Chondrocyte (in vitro differentiated cells): ENCODE measurements around the gene USP7. TPM values are rescaled to one million over a fixed set of nuclear protein-coding genes. Genes with fewer than 3 reads are reported as not detected.
A peak's percentile ranks its signal among the peaks of the same experiment; 100 is the strongest.

Experiments used
- DNase-seq: peaks from one replicate; pipeline ENCODE4 v3.0.0; 2021; ENCODE audit warnings: mixed read lengths, low spot score
- H3K27ac Mint-ChIP-seq: one replicate; pipeline ENCODE4 v1.8.0; 2021; ENCODE audit warnings: mild to moderate bottlenecking, moderate library complexity, mixed read lengths; ENCODE audit not compliant: unreplicated experiment
- H3K27me3 Mint-ChIP-seq: 2 replicates; pipeline ENCODE4 v1.8.0; 2021; ENCODE audit warnings: low read depth, mixed read lengths
- H3K36me3 Mint-ChIP-seq: 2 replicates; pipeline ENCODE4 v1.8.0; 2021; ENCODE audit warnings: low read depth, mixed read lengths
- H3K4me1 Mint-ChIP-seq: 2 replicates; pipeline ENCODE4 v1.8.0; 2021; ENCODE audit warnings: low read depth, mild to moderate bottlenecking, mixed read lengths
- H3K4me3 Mint-ChIP-seq: one replicate; pipeline ENCODE4 v1.8.0; 2021; ENCODE audit warnings: mild to moderate bottlenecking, moderate library complexity, mixed read lengths; ENCODE audit not compliant: unreplicated experiment
- H3K9me3 Mint-ChIP-seq: 2 replicates; pipeline ENCODE4 v1.8.0; 2021; ENCODE audit warnings: low read depth, mixed read lengths
- total RNA-seq: library from RNA; stranded (reverse); gene quantifications from 3 replicates; pipeline ENCODE4 v1.2.1, GENCODE V29; 2021
- TF ChIP-seq, protein P1 (sequence below): fragments of 200-600 bp; sonication (generic); IDR thresholded peaks from 2 replicates; pipeline ENCODE4 v1.5.0; 2021; ENCODE audit warnings: antibody characterized with exemption, mild to moderate bottlenecking, moderate library complexity

The USP7 gene
- total RNA-seq, 1 donor from 2014 or later, result 90.6 TPM

DNA sequence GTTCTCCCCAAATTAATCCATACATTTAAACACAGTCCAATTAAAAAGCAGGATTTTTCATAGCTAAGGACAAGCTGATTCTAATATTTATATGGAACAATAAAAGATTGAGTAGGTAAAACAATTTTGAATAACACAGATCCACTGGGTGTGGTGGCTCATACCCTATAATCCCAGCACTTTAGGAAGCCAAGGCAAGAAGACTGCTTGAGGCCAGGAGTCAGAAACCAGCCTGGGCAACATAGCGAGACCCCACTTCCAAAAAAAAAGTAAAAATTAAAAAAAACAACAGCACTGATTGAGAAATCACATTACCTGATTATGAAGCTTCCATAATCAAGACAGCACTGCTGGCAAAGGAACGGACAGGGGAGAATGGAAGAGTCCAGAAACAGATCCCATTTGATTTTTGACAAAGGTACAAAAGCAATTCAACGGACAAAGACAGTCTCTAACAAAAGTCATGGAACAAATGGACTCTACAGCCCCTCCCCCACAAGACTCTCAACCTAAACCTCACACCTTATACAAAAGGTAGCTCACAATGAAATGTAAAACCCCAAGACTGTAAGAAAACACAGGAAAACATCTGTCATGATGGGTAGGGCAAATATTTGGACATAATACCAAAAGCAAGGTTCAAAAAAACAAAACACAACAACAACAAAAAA lies 17.9 kb downstream of the USP7 start:
- TF ChIP-seq, protein P1, sequence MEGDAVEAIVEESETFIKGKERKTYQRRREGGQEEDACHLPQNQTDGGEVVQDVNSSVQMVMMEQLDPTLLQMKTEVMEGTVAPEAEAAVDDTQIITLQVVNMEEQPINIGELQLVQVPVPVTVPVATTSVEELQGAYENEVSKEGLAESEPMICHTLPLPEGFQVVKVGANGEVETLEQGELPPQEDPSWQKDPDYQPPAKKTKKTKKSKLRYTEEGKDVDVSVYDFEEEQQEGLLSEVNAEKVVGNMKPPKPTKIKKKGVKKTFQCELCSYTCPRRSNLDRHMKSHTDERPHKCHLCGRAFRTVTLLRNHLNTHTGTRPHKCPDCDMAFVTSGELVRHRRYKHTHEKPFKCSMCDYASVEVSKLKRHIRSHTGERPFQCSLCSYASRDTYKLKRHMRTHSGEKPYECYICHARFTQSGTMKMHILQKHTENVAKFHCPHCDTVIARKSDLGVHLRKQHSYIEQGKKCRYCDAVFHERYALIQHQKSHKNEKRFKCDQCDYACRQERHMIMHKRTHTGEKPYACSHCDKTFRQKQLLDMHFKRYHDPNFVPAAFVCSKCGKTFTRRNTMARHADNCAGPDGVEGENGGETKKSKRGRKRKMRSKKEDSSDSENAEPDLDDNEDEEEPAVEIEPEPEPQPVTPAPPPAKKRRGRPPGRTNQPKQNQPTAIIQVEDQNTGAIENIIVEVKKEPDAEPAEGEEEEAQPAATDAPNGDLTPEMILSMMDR, result no peak
- Mint-ChIP-seq H3K9me3 (no peaks in the 10 kb centered on the region), H3K27ac (no peak overlapping the region), H3K4me1 (peaks cover 53% of the 10 kb centered on the region), H3K27me3 (no peaks in the 10 kb centered on the region), H3K36me3 (no peaks in the 10 kb centered on the region), H3K4me3 (no peak overlapping the region)
- no peak for DNase-seq

DNA sequence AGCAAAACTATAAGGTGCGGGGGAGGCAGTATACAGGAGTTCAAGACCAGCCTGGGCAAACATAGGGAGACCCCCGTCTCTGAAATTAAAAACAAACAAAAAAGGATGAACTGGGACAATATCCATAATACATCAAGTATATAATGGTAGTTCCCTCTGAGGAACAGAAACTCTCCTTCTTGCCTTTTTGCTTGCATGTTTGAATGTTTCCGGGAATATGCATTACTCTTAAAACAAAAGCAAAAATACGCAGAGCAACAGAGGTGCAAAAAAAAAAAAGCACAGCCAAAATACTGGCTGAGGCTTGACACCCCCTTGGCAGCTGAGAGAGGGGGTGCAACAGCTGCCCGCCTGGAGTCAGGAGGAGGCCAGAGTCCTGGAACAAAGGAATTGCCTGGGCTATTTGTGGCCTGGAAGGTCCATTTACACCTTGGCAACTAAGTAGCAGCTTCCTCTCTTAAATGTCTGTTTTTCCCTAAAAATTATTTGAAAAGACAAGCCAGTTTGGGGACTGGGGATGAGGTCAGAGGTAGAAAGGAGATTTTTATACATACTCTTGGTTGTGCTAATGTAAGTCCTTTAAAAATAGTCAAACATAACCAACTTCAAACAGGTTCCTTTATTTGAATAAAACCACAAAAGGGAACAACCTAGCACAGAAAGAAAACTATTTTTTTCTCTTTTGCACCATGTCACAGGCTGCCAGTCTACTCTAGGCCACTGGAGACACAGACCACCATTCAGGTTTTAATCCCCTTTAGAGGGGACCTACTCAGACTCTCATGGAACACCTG lies 19.5 kb downstream of the USP7 start:
- TF ChIP-seq, protein P1, result no peak
- Mint-ChIP-seq H3K9me3 (no peaks in the 10 kb centered on the region), H3K36me3 (no peaks in the 10 kb centered on the region), H3K4me1 (peaks cover 45% of the 10 kb centered on the region), H3K27ac (no peak overlapping the region), H3K4me3 (no peak overlapping the region), H3K27me3 (no peaks in the 10 kb centered on the region)
- DNase-seq, result no peak

DNA sequence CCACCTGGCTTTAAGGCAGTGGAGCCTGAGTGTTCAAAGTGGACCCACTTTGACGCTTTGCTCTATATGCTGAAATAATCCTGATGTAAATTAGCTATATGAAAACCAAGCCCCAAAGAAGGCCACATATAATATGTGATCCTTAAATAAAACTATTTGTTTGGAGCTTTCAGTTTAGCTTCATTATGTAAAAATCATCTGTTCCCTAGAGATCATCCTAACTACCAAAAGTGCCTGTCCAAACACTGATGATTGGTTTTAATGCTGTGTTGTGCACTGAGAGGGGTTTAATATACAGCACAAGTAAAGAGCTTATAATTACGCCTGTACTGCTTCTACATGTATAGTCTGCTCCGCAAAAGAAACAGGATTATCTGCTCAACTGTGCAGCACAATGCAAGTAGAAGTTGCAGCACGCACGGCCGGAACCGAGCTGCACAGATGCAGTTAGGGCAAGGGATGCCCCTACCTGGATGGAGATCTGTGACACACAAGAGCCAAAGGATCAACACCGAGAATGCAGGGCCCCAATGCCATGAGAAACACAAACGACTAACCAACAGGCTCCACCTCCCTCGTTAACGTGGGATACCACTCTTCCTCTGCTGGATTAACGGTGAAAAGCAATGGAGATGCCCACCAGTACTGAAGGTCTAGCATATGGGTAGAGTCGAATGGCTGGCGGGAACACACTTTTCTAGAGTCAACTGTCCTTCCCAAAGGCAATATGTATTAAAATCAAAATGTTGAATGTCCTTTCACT lies 20.5 kb downstream of the USP7 start:
- no peak overlapping the region for H3K27ac Mint-ChIP-seq
- H3K9me3 Mint-ChIP-seq, result no peaks in the 10 kb centered on the region
- no peaks in the 10 kb centered on the region for H3K27me3 Mint-ChIP-seq
- TF ChIP-seq, protein P1, result no peak
- no peak overlapping the region for H3K4me3 Mint-ChIP-seq
- H3K4me1 Mint-ChIP-seq, result peaks cover 48% of the 10 kb centered on the region
- no peaks in the 10 kb centered on the region for H3K36me3 Mint-ChIP-seq
- peak; percentile 33 for DNase-seq

DNA sequence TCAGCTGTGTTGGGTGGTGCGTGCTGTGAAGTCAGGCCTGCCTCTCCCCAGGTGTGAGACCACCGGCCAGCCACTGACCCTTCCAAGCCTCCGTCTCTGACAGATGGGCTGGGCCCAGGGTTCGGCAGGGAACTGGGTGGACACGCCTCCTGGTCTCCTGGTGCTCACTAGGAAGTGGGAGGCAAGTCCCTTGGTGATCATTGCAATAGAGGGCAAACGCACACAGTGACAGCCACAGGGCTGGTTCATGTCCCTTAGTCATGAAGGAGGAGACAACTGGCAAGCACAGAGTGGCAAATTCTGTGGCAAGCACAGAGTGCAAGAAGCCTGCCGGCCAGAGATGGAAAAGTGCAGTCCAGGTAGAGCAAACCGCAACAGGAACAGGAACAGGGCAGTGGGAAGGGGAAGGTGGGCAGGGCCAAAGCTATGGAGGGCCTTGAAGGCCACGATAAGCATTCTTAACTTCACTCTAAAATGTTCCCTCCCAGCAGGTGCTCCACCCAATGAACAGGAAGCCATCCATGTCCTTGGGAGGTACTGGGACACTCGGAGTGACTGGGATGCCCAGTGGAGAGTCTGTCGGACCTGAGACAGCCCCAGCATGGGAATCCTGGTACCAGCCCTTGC lies 21.9 kb downstream of the USP7 start:
- Mint-ChIP-seq H3K27ac (no peak overlapping the region), H3K27me3 (no peaks in the 10 kb centered on the region), H3K36me3 (no peaks in the 10 kb centered on the region), H3K9me3 (no peaks in the 10 kb centered on the region), H3K4me3 (no peak overlapping the region), H3K4me1 (peaks cover 46% of the 10 kb centered on the region)
- TF ChIP-seq, protein P1, result no peak
- peak; percentile 61 for DNase-seq

DNA sequence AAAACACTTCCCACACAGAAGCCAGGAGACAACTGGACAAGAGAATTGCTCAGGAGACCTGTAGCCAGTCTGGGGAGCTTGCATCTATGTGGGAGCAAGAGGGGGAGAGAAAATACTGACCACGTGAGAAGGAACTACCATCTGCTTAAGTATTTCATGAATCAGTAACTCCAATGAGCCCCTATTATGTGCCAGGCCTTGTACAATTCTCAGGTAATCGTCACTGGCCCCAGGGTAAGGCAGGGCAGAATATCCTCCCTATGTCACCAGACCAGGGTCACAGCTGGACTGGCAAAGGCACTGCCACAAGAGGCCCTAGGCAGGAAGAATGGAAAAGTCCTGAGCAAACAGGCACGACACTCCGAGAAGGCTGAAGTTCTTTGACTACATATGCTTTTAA lies 25.9 kb downstream of the USP7 start:
- TF ChIP-seq, protein P1, result no peak
- H3K36me3 Mint-ChIP-seq, result no peaks in the 10 kb centered on the region
- DNase-seq, result no peak
- H3K9me3 Mint-ChIP-seq, result no peaks in the 10 kb centered on the region
- H3K27me3 Mint-ChIP-seq, result no peaks in the 10 kb centered on the region
- peaks cover 37% of the 10 kb centered on the region for H3K4me1 Mint-ChIP-seq
- no peak overlapping the region for H3K4me3 Mint-ChIP-seq
- peak overlapping the region; percentile 12 for H3K27ac Mint-ChIP-seq
